LNCAP (cell line): ENCODE results near the gene TP53I11.

ENCODE experiments used
- CTCF ChIP-seq: fragments of 450-650 bp; IDR thresholded peaks from 2 replicates; pipeline ENCODE4 v1.5.1; 2017; ENCODE audit warnings: mild to moderate bottlenecking

The TP53I11 gene

DNA sequence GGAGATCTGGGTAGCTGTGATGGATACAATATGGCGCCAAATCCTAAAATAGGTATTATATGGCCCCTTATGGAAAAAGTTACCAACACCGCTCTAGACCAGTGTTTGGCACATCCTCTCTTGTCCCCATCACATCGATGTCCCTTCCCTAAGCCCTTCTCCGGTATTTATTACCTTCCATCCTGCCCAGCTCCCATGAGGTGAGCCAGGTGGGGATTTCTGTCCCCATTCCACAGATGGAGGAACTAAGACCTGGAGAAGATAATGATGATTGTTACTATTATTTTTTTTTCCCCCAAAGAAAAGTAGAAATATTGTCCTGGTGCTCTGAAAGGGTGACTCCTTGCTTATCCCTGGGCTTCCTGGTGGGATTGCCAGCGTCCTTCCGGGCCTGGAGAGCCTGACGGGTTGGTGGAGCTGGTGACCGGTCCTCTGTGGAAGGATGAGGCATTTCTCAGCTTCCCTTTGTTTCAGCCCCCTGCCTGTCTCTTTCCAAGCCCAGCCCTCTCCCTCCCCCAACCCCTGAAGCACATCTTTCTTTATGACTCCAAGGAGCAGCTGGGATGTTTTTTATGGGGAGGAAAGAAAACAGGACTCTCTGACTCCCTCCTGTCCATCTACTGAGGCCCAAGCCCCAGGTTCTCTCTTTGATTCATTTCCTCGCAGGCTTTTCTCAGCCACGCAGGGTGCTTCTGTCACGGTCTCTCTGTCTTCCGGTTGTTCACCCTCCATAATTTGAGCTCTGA, 65.4 kb downstream of the TP53I11 start:
- no peak for TF ChIP-seq CTCF

GRCh38 chr11:44884056-44884455, 66.6 kb downstream of the TP53I11 start:
- no peak for TF ChIP-seq CTCF

DNA sequence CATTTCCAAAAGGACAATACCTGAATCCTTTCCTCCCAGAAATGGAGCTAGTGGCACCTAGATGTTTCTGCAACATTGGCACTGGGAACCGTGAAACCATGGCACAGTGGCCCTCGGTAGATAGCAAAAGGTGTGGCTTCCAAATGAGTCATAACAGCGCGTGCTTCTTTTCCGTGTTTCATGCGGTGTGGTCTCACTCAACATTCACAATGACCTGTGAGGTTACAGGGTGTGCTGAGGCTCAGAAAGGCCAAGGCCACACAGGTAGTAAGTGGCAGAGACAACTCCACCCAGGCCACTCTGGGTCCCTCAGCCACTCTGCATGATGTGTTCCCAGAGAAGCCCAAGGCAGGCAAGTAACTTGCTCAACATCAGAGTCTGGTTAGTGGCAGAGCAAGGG, 67.4 kb downstream of the TP53I11 start:
- no peak for TF ChIP-seq CTCF
